Testis (tissue), 3 donors: ENCODE results near the gene PLCB1. TPM values are rescaled to one million over a fixed set of nuclear protein-coding genes. Genes with fewer than 3 reads are reported as not detected.

Experiments used
- DNase-seq: peaks from one replicate; pipeline ENCODE4 v3.0.0-alpha.2; 2019
- H3K27ac ChIP-seq, 2 donors: fragments of 200-600 bp; sonication (generic); one replicate each; pipeline ENCODE4 v1.5.1; 2019
- H3K27me3 ChIP-seq: fragments of 200-600 bp; sonication (generic); one replicate; pipeline ENCODE4 v1.5.1; 2019
- H3K36me3 ChIP-seq: fragments of 200-600 bp; sonication (generic); one replicate; pipeline ENCODE4 v1.5.1; 2017; ENCODE audit warnings: low read depth; ENCODE audit errors: missing control alignments
- H3K4me1 ChIP-seq: fragments of 200-600 bp; sonication (generic); one replicate; pipeline ENCODE4 v1.5.1; 2019
- H3K4me3 ChIP-seq, 2 donors: fragments of 200-600 bp; sonication (generic); one replicate each; pipeline ENCODE4 v1.5.1; 2017 to 2019
- H3K9me3 ChIP-seq: fragments of 200-600 bp; sonication (generic); one replicate; pipeline ENCODE4 v1.5.1; 2017
- POLR2A ChIP-seq: fragments of 450-650 bp; IDR thresholded peaks from one replicate; pipeline ENCODE4 v1.6.1; 2017; ENCODE audit warnings: antibody characterized with exemption, mild to moderate bottlenecking, moderate library complexity
- WGBS, 2 donors: methylation state at CpG; one replicate each; pipeline ENCODE4 v1.1.5; 2018; 5-methylcytosine and 5-hydroxymethylcytosine counted together
- intact Hi-C: fragments of 100-400 bp; cut with DNase I; formaldehyde crosslinking; loops from one replicate; pipeline ENCODE4 v1.15.1; 2023; ENCODE audit warnings: low total_unique reads
- polyA plus RNA-seq: library from polyadenylated mRNA; stranded (reverse); fragments of 350-450 nt; fragmentation: Illumina TruSeq; extraction: RNeasy Lipid Tissue Mini Kit (QIAGEN cat#74804); gene quantifications from one replicate; pipeline ENCODE4 v1.2.3, GENCODE V29; 2014; ENCODE audit warnings: low read depth, low replicate concordance; ENCODE audit not compliant: insufficient read depth
- total RNA-seq, 2 donors: library from RNA; depleted of rRNA; stranded (reverse); fragments of >200 nt; gene quantifications; one replicate each; pipeline ENCODE4 v1.2.3, GENCODE V29; 2016
- TF ChIP-seq, protein P1 (sequence below), 3 experiments: fragments of 450-650 bp in 2 of 3; fragments of 200-600 bp in 1 of 3; sonication (generic) in 1 of 3; IDR thresholded peaks; one replicate each; pipeline ENCODE4 v1.5.1; 2016 to 2019; ENCODE audit warnings: antibody characterized with exemption in 3 of 3, mild to moderate bottlenecking in 2 of 3, moderate library complexity in 1 of 3

PLCB1 gene
- total and polyA plus RNA-seq, 3 donors from 2014 or later, result 3.1 to 9.8 (median 8.2) TPM

DNA sequence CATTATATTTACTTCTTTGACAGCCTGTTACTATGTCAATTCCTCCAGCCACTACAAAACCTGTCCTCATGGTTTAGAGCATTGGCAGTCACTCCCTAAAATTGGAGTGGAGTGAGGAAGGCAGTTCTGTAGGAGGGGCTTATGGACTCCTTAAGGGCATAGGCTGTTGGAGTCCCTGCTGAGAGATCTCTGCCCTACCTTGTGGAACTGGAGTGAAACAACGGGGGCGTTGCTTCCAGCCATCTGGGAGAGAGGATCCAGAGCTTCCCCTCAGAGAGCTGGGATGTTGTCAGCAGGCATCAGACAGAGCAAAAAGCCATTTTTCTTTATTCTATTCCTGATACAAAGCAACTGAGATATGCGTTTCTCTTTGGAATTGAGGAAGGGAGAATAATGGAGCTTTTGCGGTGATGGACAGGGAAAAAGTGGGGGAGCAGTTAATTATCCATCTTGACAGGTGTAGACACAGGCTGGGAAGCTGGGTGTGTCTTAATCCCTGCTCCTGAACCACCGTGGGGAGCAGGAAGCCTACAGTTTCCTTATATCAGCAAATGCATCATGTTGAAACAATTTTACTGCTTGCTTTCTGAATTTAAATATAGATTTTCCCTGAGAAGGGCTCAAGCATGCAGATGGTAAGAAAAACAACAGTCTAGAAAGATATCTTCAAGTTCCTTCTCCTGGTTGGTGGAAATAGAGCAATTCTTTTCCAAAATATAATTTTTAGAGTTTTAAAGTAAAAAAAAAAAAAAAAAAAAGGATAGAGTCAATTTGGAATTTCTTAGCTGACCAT is 402.5 kb downstream of the PLCB1 start:
- Histone ChIP-seq H3K36me3 (no peaks in the 10 kb centered on the region), H3K4me3 (no peak overlapping the region), H3K9me3 (no peaks in the 10 kb centered on the region), H3K27me3 (no peaks in the 10 kb centered on the region), H3K4me1 (no peaks in the 10 kb centered on the region), H3K27ac (no peak overlapping the region)
- DNase-seq, result no peak
- intact Hi-C loops, result no loop called here
- WGBS, 2 donors, result 81% methylated on average over 5 of the region's 5 CpGs
- TF ChIP-seq, protein P1, sequence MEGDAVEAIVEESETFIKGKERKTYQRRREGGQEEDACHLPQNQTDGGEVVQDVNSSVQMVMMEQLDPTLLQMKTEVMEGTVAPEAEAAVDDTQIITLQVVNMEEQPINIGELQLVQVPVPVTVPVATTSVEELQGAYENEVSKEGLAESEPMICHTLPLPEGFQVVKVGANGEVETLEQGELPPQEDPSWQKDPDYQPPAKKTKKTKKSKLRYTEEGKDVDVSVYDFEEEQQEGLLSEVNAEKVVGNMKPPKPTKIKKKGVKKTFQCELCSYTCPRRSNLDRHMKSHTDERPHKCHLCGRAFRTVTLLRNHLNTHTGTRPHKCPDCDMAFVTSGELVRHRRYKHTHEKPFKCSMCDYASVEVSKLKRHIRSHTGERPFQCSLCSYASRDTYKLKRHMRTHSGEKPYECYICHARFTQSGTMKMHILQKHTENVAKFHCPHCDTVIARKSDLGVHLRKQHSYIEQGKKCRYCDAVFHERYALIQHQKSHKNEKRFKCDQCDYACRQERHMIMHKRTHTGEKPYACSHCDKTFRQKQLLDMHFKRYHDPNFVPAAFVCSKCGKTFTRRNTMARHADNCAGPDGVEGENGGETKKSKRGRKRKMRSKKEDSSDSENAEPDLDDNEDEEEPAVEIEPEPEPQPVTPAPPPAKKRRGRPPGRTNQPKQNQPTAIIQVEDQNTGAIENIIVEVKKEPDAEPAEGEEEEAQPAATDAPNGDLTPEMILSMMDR (IDR thresholded peaks at IDR 0.05), result no peak
- TF ChIP-seq POLR2A, result no peak

DNA sequence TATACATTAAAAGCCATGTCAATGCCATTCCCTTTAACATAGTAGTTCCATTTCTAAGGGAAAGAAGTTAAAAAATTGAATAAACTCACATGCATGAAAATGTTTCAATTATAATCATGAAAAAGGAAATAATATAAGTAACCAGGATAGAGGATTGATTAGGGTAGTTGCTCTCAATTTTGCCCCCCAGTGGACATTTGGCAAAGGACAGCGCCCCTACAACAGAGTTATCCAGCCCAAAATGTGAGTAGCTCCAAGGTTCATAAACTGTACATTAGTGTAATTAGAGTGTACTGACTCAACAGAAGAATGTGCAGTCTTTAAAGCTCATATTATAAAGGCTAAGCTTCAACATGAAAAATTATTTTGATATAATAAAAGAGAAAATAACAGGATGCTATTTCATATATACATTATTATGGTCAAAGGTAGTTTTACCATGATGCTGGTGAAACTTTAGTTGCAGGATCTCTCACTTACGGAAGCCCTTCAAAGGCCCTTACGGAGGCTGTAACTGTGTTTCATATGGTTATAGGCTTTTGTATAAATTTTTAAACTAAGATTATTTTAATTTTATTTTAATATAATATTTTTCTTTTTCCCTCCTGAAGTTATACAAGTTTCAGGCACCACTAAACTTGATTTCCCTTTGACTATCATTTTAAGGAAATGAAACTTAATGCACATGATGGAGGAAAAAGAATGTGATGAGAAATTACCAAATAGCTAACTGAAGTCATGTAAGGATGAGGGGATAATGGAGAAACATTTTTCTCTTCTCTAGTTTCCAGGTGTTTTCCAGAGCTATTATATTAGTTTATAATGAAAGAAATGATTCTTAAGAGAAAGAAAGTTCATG is 403.6 kb downstream of the PLCB1 start:
- 91 to 95% methylated on average over 3 of the region's 3 CpGs for WGBS, 2 donors

DNA sequence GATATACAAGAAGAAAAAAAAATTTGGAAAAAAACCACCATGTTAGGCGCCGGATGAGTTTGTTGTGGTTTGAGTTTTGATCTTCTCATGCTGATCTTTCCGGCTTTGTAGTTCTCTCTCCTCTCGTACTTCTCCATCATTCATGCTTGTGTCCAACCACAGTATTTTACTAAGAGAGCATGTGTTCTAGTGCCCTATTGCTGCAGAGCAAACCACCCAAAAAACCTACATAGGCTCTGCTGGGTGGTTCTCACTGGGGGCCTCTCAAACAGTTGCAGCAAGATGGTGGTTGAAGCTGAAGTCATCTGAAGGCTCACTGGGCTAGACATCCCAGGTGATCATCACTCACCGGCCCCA is 404.2 kb downstream of the PLCB1 start:
- intact Hi-C loops, result no loop called here
- H3K4me3 ChIP-seq, result no peak overlapping the region
- H3K27ac ChIP-seq, result no peak overlapping the region
- TF ChIP-seq, protein P1 (IDR thresholded peaks at IDR 0.05), result no peak
- no peak for TF ChIP-seq POLR2A
- WGBS, 2 donors, result 92 to 98% methylated on average over 5 of the region's 5 CpGs
- no peaks in the 10 kb centered on the region for H3K9me3 ChIP-seq
- no peaks in the 10 kb centered on the region for H3K27me3 ChIP-seq
- no peak for DNase-seq
- no peaks in the 10 kb centered on the region for H3K36me3 ChIP-seq
- no peaks in the 10 kb centered on the region for H3K4me1 ChIP-seq

More for the DNA sequence above, 403.6 kb downstream of the PLCB1 start:
- Histone ChIP-seq H3K4me1 (no peaks in the 10 kb centered on the region), H3K27ac (no peak overlapping the region), H3K36me3 (no peaks in the 10 kb centered on the region), H3K4me3 (no peak overlapping the region), H3K27me3 (no peaks in the 10 kb centered on the region), H3K9me3 (no peaks in the 10 kb centered on the region)
- TF ChIP-seq, protein P1 (IDR thresholded peaks at IDR 0.05), result peak in 2 of 3 experiments; percentile 23 to 35
- TF ChIP-seq POLR2A, result no peak
- intact Hi-C loops, result no loop called here
- DNase-seq, result no peak

DNA sequence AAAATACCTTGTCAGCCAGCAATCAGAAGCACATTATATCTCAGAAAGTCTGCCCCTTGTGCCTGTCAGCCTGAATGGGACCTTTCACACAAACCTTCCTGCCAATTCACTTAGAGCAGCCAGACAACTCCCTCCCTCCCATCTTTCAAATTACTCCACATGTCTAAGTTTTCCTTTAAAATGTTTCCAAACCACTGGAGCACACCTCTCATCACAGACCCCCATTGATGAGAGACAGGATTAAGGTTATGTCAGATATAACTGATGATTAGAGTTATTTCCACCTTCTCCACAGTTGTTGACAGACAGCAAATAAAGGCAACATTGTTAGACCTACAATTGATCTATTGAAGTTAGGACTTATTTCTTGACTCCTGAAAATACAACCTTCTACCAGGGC is 408.4 kb downstream of the PLCB1 start:
- Histone ChIP-seq H3K4me1 (no peaks in the 10 kb centered on the region), H3K9me3 (no peaks in the 10 kb centered on the region), H3K4me3 (no peak overlapping the region), H3K27ac (no peak overlapping the region), H3K27me3 (no peaks in the 10 kb centered on the region), H3K36me3 (no peaks in the 10 kb centered on the region)
- no peak for TF ChIP-seq POLR2A
- TF ChIP-seq, protein P1 (IDR thresholded peaks at IDR 0.05), result no peak
- no peak for DNase-seq
- intact Hi-C loops, result no loop called here
